GM21526 (cell line): ENCODE data around the gene HOOK1.

Experiments
- ATAC-seq: cut with Tn5 transposase; IDR thresholded peaks from one replicate; pipeline ENCODE4 v1.9.1; 2021; ENCODE audit warnings: moderate library complexity; ENCODE audit not compliant: unreplicated experiment, low FRiP score

HOOK1 gene

DNA sequence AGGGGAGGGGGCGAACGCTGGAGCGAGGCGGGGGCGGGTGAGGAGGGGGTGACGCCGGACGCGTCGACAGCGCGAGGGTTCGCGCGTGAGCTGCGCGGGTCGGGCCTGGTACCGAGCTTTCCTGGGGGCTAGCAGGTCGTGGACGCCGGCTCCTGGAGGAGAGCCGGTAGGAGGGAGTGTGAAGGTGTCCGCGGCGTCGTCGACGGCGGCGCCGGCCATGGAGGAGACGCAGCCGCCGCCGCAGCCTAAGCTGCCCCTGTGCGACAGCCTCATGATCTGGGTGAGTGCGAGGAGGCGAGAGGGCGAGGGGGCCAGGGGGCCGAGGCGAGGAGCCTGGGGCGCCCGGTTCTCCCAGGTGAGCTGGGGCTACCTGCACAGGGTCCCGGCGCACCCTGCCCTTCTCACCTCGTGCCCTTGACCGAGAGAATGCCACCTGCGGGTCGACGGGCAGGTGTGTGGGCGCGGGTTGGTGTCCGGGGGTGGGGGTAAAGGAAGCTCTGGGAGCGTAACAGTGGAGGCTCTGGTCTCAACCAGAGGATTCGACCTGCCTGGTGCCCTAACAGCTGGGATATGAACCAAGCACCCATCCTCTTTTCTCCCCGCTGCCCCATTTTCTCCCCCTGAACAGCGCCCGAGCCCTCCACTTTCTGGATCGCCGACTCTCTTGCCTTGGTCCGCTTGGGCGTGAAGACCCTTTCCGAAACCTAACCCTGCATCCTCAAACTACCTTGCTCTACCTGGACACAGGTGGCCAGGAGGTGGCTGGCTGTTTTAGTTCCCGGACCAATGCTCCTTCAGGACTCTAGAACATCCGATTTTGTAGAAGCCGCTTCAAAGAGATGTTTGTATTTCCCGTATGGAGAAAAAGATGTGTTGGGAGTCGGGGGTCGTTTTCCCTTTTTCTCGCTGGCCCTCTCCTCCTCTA is at the start of gene HOOK1:
TSS of gene HOOK1 (plus strand) at position 49 of the 925 bp plus-strand sequence. CDS start at position 218, 169 bp downstream.
- ATAC-seq = peak; percentile 29

- no peak for ATAC-seq
These were observed 49.6 kb upstream of the HOOK1 start for GRCh38 chr1:59765011-59765730.

- no peak for ATAC-seq
These were observed 48.4 kb upstream of the HOOK1 start for GRCh38 chr1:59766227-59766855.

DNA sequence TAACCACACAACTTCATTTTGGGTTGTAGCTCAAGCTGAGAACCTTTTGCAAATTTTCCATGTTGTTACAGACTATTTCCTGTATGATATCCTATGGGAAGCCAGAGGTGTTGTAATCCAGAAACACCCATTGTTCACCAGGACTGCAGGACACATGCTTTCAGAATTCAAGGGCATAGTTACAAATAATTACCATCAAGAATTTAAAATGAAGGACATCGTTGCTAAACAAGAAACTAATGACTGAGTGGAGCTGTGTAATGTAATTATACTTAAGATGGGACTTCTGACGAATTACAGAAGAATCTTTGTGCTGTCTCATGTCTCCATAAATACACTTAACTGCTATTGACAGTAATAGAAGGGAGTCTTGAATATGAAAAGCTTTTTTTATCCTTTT is 47.6 kb upstream of the HOOK1 start:
- ATAC-seq = no peak

DNA sequence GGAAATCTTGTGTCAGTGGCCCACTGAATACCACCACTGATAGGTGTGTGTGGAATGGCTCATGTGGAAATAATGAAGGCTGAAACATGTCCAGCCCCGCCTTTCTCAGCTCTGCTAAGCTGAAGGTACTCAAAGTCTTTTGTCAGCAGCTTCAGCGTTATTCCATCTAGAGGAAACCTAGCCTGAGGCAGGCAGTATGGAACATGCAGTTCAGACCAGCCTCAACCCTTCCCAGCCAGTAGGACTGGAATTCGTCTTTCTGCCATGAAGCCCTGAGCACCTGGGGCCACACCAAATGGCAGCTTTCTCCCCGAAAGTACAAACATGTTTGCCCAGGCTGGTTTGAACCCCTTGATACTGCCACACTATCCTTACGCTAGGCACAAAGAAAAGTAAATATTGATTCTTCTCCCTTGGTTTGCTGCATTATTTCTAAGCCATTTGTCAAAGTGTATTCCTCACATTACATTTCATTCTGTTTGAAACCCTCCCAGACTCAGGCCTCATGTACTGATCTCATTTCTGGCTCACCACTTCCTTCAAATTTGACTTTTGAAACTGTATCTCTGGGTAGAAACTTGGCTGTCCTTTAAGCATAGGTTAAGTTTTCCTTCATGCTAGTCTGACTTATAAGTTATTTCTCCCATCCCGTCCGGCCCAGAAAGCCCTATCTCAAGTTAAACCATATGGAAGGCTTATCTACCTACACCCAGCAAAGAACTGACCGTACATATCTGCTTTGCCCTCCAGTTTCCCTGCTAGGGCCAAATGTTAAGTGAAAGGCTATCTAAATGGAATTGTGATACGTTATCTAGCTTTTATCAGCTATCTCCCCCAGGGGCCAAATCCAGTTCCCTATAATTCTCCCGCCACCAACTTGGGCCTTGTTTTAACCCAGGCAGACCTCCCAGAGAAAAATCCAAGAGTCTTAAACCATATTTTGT is 45.7 kb upstream of the HOOK1 start:
- ATAC-seq = no peak

DNA sequence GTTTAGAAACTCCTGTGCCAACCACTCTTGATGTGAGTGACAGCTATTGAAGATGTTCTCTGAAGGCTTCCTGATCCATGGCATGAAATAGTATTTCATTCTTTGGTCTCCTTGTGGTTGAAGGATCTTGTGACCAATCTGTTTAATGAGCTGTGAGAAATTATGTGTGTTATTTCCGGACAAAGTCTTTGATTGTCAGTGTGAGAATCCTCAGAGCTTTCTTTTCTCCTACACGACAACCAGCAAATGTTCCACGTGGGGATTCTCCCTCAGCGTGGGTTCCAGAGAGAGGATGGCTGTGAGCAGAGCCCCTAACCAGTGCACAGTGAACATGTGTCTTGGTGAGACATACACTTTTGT is 45.0 kb upstream of the HOOK1 start:
- no peak for ATAC-seq

- ATAC-seq = no peak
These were observed 43.4 kb upstream of the HOOK1 start for GRCh38 chr1:59771361-59771760.

GRCh38 chr1:59775480-59775879 is 39.3 kb upstream of the HOOK1 start:
- no peak for ATAC-seq

GRCh38 chr1:59776960-59777852 is 37.5 kb upstream of the HOOK1 start:
- ATAC-seq = no peak

- ATAC-seq = no peak
These were observed 34.8 kb upstream of the HOOK1 start for GRCh38 chr1:59779949-59780348.

- no peak for ATAC-seq
These were observed 25.9 kb upstream of the HOOK1 start for GRCh38 chr1:59788825-59789224.

- no peak for ATAC-seq
These were observed 16.1 kb upstream of the HOOK1 start for GRCh38 chr1:59798600-59798999.

DNA sequence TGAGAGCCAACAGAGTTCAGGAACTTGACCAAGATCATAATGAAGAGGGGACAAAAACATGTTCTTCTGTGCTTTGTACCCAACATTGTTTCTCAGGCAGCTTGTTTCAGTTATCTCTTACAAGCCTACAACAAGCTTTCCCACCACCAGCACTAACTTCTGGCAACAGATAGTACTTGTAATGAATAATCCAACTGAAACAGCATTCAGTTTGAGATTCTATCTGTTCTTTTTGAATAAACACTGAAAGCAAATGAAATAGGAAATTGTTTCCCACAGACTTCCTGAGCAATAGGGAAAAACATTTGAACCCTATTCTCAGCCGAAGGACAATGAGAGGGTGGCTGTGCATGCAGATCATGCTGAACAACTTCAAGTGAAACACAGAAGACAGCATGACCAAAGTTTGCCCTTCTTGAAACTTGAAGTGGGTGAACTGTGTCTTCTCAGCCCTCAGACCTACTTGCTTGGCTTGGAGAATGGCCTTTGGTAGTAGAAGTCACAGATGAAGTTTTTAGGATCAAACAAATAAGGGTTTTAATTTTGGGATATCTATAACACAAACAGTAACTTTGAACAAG is 11.2 kb upstream of the HOOK1 start:
- no peak for ATAC-seq

GRCh38 chr1:59804301-59804700 is 10.4 kb upstream of the HOOK1 start:
- ATAC-seq = no peak

- no peak for ATAC-seq
These were observed 9.2 kb upstream of the HOOK1 start for GRCh38 chr1:59805554-59805953.

- ATAC-seq = peak; percentile 99
These were observed 409 bp upstream of the HOOK1 start for GRCh38 chr1:59814180-59814900.

GRCh38 chr1:59815892-59816291 is 1.1 kb downstream of the HOOK1 start:
- no peak for ATAC-seq

DNA sequence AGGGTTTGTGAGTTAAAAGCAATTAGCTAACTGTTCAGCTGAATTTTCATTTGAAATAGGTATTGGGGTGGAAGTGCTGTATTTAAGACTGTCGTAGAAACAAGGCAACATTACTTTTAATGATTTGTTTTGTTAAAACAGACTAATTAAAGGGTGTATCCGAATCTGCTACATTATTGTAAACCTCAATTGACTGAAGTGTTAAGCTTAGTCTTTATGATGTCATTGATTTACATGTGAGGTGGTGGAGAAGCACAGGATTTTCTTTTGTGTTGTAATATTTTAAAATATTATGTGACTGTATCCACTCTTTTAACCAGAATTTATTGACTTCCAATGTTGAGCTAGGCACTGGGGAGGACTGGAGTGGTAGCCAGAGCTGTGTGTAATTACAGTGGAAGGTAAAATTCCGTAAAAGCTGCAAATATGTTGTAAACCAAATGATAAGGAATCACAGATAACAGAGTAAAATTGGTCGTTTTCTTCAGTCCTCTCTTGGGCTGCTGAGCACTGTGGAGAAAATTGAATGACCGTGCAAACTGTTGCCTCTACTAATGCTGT is 1.6 kb downstream of the HOOK1 start:
- ATAC-seq = no peak
